Fibroblast of the aortic adventitia (primary cell): ENCODE data around the gene ZFP82. TPM values are rescaled to one million over a fixed set of nuclear protein-coding genes. Genes with fewer than 3 reads are reported as not detected.

Experiments
- DNase-seq: peaks from one replicate; pipeline ENCODE4 v3.0.0-alpha.2; 2010; ENCODE audit warnings: low read depth
- H3K4me3 ChIP-seq: 2 replicates; pipeline ENCODE4 v1.5.1; 2011; ENCODE audit warnings: low read depth, mild to moderate bottlenecking, control low read depth, low read length, moderate library complexity
- total RNA-seq: library from RNA; depleted of rRNA; stranded (reverse); fragments of >200 nt; gene quantifications from 2 replicates; pipeline ENCODE4 v1.2.3, GENCODE V29; 2012; ENCODE audit warnings: low replicate concordance
- TF ChIP-seq, protein P1 (sequence below): IDR thresholded peaks from 2 replicates; pipeline ENCODE4 v1.5.1; 2011; ENCODE audit warnings: mild to moderate bottlenecking, low read length, control low read depth, inconsistent platforms; ENCODE audit not compliant: insufficient read depth

ZFP82 gene
- total RNA-seq, 1 donor = 7.7 TPM

DNA sequence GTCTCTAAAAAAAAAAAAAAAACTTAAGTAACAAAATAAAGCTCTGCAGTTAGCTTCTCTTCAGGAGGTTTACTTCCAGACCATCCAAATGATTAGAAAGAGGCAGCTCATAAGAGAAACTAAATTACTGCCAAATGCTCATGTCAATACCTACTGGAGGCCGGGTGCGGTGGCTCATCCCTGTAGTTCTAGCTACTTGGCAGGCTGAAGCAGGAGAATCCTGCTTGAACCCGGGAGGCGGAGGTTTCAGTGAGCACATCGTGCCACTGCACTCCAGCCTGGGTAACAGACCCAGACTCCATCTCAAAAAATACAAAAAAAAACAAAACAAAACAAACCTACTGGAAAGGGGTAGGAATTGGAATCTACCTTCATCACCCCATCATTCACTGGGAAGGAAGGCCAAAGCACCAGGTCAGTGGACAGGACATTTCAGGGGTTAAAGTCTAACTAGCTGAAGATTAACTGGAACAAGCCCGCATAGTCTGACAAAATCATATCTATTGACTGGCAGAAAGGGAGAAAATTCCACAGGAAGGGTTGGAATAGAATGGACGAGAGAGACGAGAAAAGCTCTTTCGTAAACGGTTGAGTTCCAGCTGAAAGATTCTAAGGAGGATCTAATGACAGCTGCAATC, 40.8 kb downstream of the ZFP82 start:
- no peak for DNase-seq

DNA sequence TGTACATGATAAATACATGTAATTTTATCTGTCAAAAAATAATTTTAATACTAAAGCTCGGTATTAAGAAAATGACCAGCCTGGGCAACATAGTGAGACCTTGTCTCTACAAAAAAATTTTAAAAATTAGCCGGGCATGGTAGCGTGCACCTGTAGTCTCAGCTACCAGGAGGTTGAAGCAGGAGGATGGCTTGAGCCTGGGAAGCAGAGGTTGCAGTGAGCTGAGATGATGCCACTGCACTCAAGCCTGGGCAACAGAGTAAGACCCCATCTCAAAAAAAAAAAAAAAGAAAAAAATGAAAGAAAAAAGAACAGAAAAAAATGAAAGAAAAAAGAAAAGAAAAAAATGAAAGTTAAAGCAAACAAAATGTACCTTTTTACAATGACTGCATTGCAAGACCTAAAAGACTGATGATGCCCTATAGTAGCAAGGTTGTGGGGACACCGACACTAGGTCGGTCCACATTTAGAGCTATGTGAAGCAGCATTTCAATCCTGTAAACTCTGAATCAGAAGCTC, 44.7 kb downstream of the ZFP82 start:
- no peak overlapping the region for H3K4me3 ChIP-seq
- DNase-seq = no peak
- TF ChIP-seq, protein P1, sequence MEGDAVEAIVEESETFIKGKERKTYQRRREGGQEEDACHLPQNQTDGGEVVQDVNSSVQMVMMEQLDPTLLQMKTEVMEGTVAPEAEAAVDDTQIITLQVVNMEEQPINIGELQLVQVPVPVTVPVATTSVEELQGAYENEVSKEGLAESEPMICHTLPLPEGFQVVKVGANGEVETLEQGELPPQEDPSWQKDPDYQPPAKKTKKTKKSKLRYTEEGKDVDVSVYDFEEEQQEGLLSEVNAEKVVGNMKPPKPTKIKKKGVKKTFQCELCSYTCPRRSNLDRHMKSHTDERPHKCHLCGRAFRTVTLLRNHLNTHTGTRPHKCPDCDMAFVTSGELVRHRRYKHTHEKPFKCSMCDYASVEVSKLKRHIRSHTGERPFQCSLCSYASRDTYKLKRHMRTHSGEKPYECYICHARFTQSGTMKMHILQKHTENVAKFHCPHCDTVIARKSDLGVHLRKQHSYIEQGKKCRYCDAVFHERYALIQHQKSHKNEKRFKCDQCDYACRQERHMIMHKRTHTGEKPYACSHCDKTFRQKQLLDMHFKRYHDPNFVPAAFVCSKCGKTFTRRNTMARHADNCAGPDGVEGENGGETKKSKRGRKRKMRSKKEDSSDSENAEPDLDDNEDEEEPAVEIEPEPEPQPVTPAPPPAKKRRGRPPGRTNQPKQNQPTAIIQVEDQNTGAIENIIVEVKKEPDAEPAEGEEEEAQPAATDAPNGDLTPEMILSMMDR = no peak

More for the DNA sequence above, 40.8 kb downstream of the ZFP82 start:
- H3K4me3 ChIP-seq = peak overlapping the region; percentile 90
- TF ChIP-seq, protein P1 = no peak

DNA sequence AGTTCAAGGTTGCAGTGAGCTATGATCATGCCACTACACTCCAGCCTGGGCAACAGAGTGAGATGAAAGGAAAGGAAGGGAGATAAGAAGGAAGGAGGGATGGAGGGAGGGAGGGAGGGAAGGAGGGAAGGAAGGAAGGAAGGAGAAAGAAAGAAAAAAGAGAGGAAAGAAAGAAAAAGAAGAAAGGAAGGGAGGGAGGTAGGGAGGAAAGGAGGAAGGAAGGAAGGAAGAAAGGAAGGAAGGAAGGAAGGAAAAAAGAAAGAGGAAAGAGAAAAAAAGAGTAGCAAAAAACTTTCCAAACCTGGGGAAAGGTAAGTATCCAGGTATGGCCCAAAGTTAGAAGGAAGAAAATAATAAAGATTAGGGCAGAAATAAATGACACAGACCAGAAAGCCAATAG, 46.6 kb downstream of the ZFP82 start:
- TF ChIP-seq, protein P1 = no peak
- H3K4me3 ChIP-seq = no peak overlapping the region
- DNase-seq = no peak

DNA sequence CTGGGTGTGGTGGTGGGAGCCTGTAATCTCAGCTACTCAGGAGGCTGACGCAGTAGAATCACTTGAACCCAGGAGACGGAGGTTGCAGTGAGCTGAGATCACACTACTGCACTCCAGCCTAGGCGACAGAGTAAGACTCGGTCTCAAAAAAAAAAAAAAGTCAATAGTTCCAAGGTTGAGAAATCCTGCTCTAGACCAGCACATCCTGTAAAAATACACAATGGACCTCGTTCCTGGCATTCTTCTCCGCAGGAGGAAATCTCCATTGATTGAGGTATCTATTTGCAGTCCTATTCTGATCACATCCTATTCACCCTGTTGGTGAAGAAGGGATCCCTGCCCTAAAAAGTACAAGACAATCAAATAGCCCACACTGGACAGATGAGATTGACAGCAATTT, 54.6 kb downstream of the ZFP82 start:
- H3K4me3 ChIP-seq = no peak overlapping the region
- TF ChIP-seq, protein P1 = no peak
- no peak for DNase-seq

Other genes with a start within 250 kb of the ZFP82 start
- 7.0 and 7.6 TPM in 2 replicates for gene ZNF565, start 204.0 kb downstream of the ZFP82 start, total RNA-seq
- 107 and 130 TPM in 2 replicates for gene ZNF146, start 203.5 kb downstream of the ZFP82 start, total RNA-seq
- gene ZFP14, start 39.4 kb downstream of the ZFP82 start, total RNA-seq = 3.2 and 6.6 TPM in 2 replicates
- gene ZNF566, start 70.9 kb upstream of the ZFP82 start, total RNA-seq = 11.6 TPM in 2 replicates
- gene ZNF260, start 109.6 kb upstream of the ZFP82 start, total RNA-seq = 9.0 and 23.9 TPM in 2 replicates
- gene ZNF529, start 154.6 kb upstream of the ZFP82 start, total RNA-seq = 10.5 TPM in 2 replicates
- 4.6 and 17.7 TPM in 2 replicates for gene ZNF382, start 186.7 kb upstream of the ZFP82 start, total RNA-seq
- 13.3 and 31.2 TPM in 2 replicates for gene ZNF461, start 248.2 kb upstream of the ZFP82 start, total RNA-seq